Coronary artery (tissue), 2 donors: ENCODE results near the gene NECTIN2.

ENCODE experiments used
- DNase-seq: peaks from one replicate; pipeline ENCODE4 v3.0.0-alpha.2; 2017; ENCODE audit warnings: low spot score
- H3K27ac ChIP-seq, 2 donors: fragments of 200-600 bp; sonication (generic); one replicate each; pipeline ENCODE4 v1.5.1; 2016 to 2019
- H3K4me3 ChIP-seq: fragments of 200-600 bp; sonication (generic); 2 replicates; pipeline ENCODE4 v1.5.1; 2016; ENCODE audit warnings: mild to moderate bottlenecking, moderate library complexity
- TF ChIP-seq, protein P1 (sequence below): fragments of 200-600 bp; sonication (generic); IDR thresholded peaks from one replicate; pipeline ENCODE4 v1.5.1; 2019; ENCODE audit warnings: antibody characterized with exemption

NECTIN2 gene

DNA sequence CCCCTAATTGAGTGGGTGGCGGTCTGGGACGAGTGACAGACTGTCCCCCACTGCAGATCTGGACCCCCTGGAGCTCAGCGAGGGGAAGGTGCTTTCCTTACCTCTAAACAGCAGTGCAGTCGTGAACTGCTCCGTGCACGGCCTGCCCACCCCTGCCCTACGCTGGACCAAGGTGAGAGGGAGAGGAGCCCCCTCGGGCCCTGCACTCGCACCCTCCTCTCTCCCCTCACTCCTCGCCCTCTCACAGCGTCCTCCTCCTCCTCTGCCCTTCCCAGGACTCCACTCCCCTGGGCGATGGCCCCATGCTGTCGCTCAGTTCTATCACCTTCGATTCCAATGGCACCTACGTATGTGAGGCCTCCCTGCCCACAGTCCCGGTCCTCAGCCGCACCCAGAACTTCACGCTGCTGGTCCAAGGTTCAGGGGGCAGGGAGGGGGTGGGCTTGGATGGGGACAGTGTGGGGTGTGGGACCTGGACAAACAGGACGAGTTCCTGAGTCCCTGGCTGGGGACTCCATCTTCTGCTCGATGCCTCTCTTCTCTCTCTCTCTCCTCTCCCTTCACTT is 27.5 kb upstream of the NECTIN2 start:
- no peak for DNase-seq
- Histone ChIP-seq H3K4me3 (no peak overlapping the region), H3K27ac (peak overlapping the region in 1 of 2 donors; percentile 93)
- TF ChIP-seq, protein P1, sequence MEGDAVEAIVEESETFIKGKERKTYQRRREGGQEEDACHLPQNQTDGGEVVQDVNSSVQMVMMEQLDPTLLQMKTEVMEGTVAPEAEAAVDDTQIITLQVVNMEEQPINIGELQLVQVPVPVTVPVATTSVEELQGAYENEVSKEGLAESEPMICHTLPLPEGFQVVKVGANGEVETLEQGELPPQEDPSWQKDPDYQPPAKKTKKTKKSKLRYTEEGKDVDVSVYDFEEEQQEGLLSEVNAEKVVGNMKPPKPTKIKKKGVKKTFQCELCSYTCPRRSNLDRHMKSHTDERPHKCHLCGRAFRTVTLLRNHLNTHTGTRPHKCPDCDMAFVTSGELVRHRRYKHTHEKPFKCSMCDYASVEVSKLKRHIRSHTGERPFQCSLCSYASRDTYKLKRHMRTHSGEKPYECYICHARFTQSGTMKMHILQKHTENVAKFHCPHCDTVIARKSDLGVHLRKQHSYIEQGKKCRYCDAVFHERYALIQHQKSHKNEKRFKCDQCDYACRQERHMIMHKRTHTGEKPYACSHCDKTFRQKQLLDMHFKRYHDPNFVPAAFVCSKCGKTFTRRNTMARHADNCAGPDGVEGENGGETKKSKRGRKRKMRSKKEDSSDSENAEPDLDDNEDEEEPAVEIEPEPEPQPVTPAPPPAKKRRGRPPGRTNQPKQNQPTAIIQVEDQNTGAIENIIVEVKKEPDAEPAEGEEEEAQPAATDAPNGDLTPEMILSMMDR = no peak

DNA sequence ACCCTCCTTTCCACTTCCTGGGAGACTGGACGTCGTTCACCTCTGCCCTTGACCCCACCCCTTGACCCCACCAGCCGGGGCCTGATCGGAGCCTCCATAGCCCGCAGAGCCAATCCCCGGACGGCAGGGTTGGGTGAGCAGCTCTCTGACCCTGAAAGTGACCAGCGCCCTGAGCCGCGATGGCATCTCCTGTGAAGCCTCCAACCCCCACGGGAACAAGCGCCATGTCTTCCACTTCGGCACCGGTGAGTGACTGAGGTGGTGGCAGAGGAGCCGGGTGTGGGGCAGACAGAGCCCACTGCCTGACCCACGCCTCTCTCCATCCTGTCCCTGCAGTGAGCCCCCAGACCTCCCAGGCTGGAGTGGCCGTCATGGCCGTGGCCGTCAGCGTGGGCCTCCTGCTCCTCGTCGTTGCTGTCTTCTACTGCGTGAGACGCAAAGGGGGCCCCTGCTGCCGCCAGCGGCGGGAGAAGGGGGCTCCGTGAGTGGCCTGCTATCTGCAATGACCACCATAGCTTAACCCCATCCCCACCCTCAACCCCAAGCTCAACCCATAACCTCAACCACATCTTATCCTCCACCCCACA is 26.8 kb upstream of the NECTIN2 start:
- TF ChIP-seq, protein P1 = no peak
- H3K4me3 ChIP-seq = no peak overlapping the region
- no peak for DNase-seq
- H3K27ac ChIP-seq = peak overlapping the region in 1 of 2 donors; percentile 93

DNA sequence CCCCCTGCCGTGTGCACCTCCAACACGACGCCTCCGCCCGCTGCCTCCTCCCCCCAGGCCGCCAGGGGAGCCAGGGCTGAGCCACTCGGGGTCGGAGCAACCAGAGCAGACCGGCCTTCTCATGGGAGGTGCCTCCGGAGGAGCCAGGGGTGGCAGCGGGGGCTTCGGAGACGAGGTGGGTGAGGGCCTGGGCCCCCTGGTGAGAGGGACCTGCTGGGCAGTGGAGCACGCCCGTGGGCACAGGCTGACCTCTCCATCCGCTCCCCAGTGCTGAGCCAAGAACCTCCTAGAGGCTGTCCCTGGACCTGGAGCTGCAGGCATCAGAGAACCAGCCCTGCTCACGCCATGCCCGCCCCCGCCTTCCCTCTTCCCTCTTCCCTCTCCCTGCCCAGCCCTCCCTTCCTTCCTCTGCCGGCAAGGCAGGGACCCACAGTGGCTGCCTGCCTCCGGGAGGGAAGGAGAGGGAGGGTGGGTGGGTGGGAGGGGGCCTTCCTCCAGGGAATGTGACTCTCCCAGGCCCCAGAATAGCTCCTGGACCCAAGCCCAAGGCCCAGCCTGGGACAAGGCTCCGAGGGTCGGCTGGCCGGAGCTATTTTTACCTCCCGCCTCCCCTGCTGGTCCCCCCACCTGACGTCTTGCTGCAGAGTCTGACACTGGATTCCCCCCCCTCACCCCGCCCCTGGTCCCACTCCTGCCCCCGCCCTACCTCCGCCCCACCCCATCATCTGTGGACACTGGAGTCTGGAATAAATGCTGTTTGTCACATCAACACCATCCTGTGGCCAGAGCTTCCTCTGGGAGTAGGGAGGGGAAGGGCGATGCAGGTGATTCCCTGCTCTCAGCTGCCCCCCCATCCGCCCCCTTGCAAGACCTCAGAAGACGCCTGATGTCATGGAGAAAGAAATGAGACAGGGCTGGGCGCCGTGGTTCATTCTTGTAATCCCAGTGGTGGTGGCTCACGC is 25.2 kb upstream of the NECTIN2 start:
- peak; percentile 92 for DNase-seq
- TF ChIP-seq, protein P1 = peak; percentile 20
- peak overlapping the region; percentile 48 for H3K4me3 ChIP-seq
- peak overlapping the region; percentile 84 to 93 for H3K27ac ChIP-seq

DNA sequence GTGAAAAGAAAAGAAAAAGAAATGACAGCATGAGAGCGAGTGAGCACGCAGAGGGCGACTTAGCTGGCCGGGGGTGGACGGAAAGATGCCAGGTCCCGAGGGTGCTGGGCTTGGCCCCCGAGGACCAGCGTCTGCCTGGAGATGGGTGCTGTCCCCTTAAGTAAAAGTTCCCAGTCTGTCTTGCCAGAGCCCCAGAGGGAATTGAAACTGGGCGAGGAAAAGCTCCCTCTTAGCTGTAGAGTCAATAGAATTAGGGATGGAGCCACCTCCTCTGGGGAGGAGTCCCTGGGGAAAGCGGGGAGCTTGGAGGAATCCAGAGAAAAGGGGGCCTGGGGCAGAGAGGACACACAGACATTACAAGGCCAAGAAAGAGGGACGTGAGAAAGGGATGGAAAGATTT is 23.9 kb upstream of the NECTIN2 start:
- TF ChIP-seq, protein P1 = no peak
- Histone ChIP-seq H3K4me3 (peak overlapping the region; percentile 29), H3K27ac (peak overlapping the region; percentile 84 to 93)
- no peak for DNase-seq

DNA sequence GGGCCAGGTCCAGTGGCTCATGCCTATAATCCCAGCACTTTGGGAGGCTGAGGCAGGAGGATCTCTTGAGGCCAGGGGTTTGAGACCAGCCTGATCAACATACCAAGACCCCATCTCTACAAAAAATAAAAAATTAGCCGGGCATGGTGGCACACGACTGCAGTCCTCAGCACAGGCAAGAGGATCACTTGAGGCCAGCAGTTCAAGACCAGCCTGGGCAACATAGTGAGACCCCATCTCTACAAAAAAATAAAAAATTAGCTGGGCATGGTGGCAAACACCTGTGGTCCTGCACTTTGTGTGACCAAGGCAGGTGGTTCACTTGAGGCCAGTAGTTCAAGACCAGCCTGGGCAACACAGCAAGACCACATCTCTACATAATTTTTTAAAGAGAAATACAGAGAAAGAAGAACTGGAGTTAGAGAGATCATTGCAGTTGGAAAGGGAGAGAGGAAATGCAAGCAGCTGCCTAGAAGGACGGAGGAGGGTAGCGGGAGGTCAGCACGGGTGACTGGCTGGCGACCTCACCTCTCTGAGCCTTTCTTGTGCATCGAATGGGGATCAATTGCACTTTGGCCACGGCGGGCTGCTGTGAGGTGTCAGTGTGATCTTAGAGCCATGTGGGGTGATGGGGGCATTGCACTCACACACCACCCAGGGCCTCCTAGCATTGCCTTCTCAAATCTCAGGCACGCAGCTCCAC is 23.3 kb upstream of the NECTIN2 start:
- H3K27ac ChIP-seq = peak overlapping the region; percentile 84 to 93
- H3K4me3 ChIP-seq = no peak overlapping the region
- DNase-seq = no peak
- TF ChIP-seq, protein P1 = no peak

DNA sequence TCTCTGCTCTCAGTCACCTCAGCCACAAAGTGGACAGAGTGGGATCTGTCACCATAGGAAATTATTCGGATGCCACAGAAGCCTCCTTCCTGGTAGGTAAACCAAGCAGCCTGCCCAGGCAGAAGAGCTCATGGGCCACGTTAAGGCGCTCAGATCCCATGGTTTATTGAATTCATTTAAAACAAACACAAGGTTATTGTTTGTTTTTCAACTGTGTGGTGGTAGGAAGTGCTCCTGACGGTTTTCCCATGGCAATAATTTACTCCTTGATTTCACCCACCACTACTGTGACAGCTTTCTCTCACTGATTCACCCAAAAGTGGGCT is 22.8 kb upstream of the NECTIN2 start:
- DNase-seq = no peak
- H3K4me3 ChIP-seq = no peak overlapping the region
- TF ChIP-seq, protein P1 = no peak
- H3K27ac ChIP-seq = peak overlapping the region in 1 of 2 donors; percentile 84
